GM12878 (cell line): ENCODE measurements around the gene GRAMD1A. TPM values are rescaled to one million over a fixed set of nuclear protein-coding genes. Genes with fewer than 3 reads are reported as not detected.

ENCODE experiments used
- ATAC-seq: fragments of 200-7000 bp; cut with Tn5 transposase; 3 replicates; pipeline ENCODE4 v1.9.1; 2020; ENCODE audit warnings: mild to moderate bottlenecking, moderate library complexity
- BruUV-seq: library from RNA; stranded (reverse); fragments of 400-500 nt; replicated peaks from 2 replicates; lab custom pipeline; 2021; lab: Mats Ljungman, UMichigan
- CTCF ChIA-PET: fragments of 300-600 bp; sonication (Branson Sonifier 250); formaldehyde crosslinking; extraction: SDS; loops from one replicate; lab custom pipeline; 2021; ENCODE audit warnings: inconsistent platforms; lab: Yijun Ruan, JAX
- POLR2A ChIA-PET: fragments of 350-600 bp; formaldehyde crosslinking; extraction: SDS; loops from one replicate; lab custom pipeline; 2021; ENCODE audit warnings: inconsistent platforms; lab: Charles Lee
- RAD21 ChIA-PET: fragments of 300-600 bp; sonication (Branson Sonifier 250); formaldehyde crosslinking; loops from one replicate; lab custom pipeline; 2023; ENCODE audit warnings: antibody characterized with exemption; ENCODE audit not compliant: unreplicated experiment; lab: Charles Lee
- SMC1A ChIA-PET: fragments of 300-600 bp; sonication (Branson Sonifier 250); formaldehyde crosslinking; loops from one replicate; lab custom pipeline; 2023; ENCODE audit not compliant: unreplicated experiment, uncharacterized antibody; lab: Charles Lee
- DNase-seq: peaks from one replicate; pipeline ENCODE4 v3.0.0-alpha.2; 2011; ENCODE audit warnings: low read depth, low spot score
- FAIRE-seq: peaks from 3 replicates; lab custom pipeline; 2011; peaks lifted over from hg19 to GRCh38; lab: Jason Lieb, UNC
- H2AFZ ChIP-seq: 2 replicates; pipeline ENCODE4 v1.6.0; 2011; ENCODE audit warnings: low read depth, low read length, control low read depth; ENCODE audit not compliant: control insufficient read depth
- H3K27ac ChIP-seq: 2 replicates; pipeline ENCODE4 v1.5.1; 2011; ENCODE audit warnings: control low read depth; ENCODE audit not compliant: control insufficient read depth, insufficient read depth
- H3K27me3 ChIP-seq, 2 experiments: replicated peaks in 1 of 2; 2 replicates each; pipeline versions ENCODE4 v1.6.0 to v1.6.1; 2011; ENCODE audit warnings: low read length in 1 of 2; ENCODE audit not compliant: control insufficient read depth in 2 of 2, insufficient read depth in 2 of 2
- H3K36me3 ChIP-seq, 2 experiments: 2 replicates each; pipeline ENCODE4 v1.5.1; 2011; ENCODE audit warnings: low read length in 1 of 2; ENCODE audit not compliant: control insufficient read depth in 2 of 2, insufficient read depth in 2 of 2
- H3K4me1 ChIP-seq: 2 replicates; pipeline ENCODE4 v1.6.1; 2011; ENCODE audit warnings: mild to moderate bottlenecking, low read length, moderate library complexity, mixed read lengths; ENCODE audit not compliant: control insufficient read depth, insufficient read depth
- H3K4me2 ChIP-seq: 2 replicates; pipeline ENCODE4 v1.6.0; 2011; ENCODE audit warnings: control low read depth; ENCODE audit not compliant: control insufficient read depth, insufficient read depth
- H3K4me3 ChIP-seq: fragments of 200-600 bp; sonication (generic); 2 replicates; pipeline ENCODE4 v1.5.1; 2016
- H3K79me2 ChIP-seq: 2 replicates; pipeline ENCODE4 v1.6.0; 2011; ENCODE audit warnings: low read length; ENCODE audit not compliant: control insufficient read depth, insufficient read depth
- H3K9ac ChIP-seq: 2 replicates; pipeline ENCODE4 v1.8.0; 2011; ENCODE audit warnings: low read length, control low read depth, mixed read lengths; ENCODE audit not compliant: control insufficient read depth, insufficient read depth
- H3K9me3 ChIP-seq: replicated peaks from 3 replicates; pipeline ENCODE4 v1.5.1; 2011; ENCODE audit warnings: mild to moderate bottlenecking, low read length; ENCODE audit not compliant: control insufficient read depth, insufficient read depth
- H4K20me1 ChIP-seq: 2 replicates; pipeline ENCODE4 v1.6.0; 2011; ENCODE audit not compliant: control insufficient read depth, insufficient read depth
- ASH2L ChIP-seq: fragments of 300-600, 200-600 bp; sonication (generic); IDR thresholded peaks from 2 replicates; pipeline ENCODE4 v1.6.1; 2017; ENCODE audit warnings: low read depth, mild to moderate bottlenecking, borderline replicate concordance
- MXI1 ChIP-seq: fragments of 150-350 bp; IDR thresholded peaks from 2 replicates; pipeline ENCODE4 v1.6.1; 2011; ENCODE audit warnings: low read depth, mild to moderate bottlenecking, inconsistent platforms, low read length, improper control_type of control experiment
- NR2C1 ChIP-seq: fragments of 450-650 bp; IDR thresholded peaks from 2 replicates; pipeline ENCODE4 v1.6.1; 2017; ENCODE audit warnings: antibody characterized with exemption, mild to moderate bottlenecking, moderate library complexity
- NRF1 ChIP-seq: conservative IDR thresholded peaks from 2 replicates; pipeline ENCODE4 v1.6.1; 2011; ENCODE audit warnings: mild to moderate bottlenecking, low read depth, low read length, improper control_type of control experiment
- RBBP5 ChIP-seq: fragments of 200-600 bp; sonication (generic); conservative IDR thresholded peaks from 2 replicates; pipeline ENCODE4 v1.6.1; 2016
- STAT1 ChIP-seq: fragments of 450-650 bp; conservative IDR thresholded peaks from 2 replicates; pipeline ENCODE4 v1.6.1; 2014; ENCODE audit warnings: antibody characterized with exemption, mild to moderate bottlenecking
- TCF3 ChIP-seq: IDR thresholded peaks from 2 replicates; pipeline ENCODE4 v1.6.1; 2012; ENCODE audit warnings: low read depth, mild to moderate bottlenecking, low read length, borderline replicate concordance; ENCODE audit not compliant: insufficient read depth
- ZBTB33 ChIP-seq: fragments of 450-650 bp; IDR thresholded peaks from 2 replicates; pipeline ENCODE4 v1.6.1; 2017; ENCODE audit warnings: mild to moderate bottlenecking
- ZNF207 ChIP-seq: fragments of 450-650 bp; IDR thresholded peaks from 2 replicates; pipeline ENCODE4 v1.6.1; 2014; ENCODE audit warnings: antibody characterized with exemption, mild to moderate bottlenecking, borderline replicate concordance
- WGBS: methylation state at CpG from one replicate; pipeline ENCODE4 v1.1.6; 2016; ENCODE audit warnings: low lambda C conversion rate; ENCODE audit not compliant: insufficient replicate concordance, insufficient coverage; ENCODE audit errors: missing lambda C conversion rate; 5-methylcytosine and 5-hydroxymethylcytosine counted together
- in situ Hi-C: fragments of 300-500 bp; cut with MboI; formaldehyde crosslinking; loops from 9 replicates; pipeline ENCODE4 v1.14.3; 2018; ENCODE audit warnings: mixed read lengths
- intact Hi-C: fragments of 100-400 bp; cut with micrococcal nuclease; formaldehyde crosslinking; loops from one replicate; pipeline ENCODE4 v1.14.2; 2022; ENCODE audit not compliant: unreplicated experiment
- polyA plus RNA-seq, 11 experiments: library from polyadenylated mRNA; depleted of rRNA in 4 of 11; unstranded in 6 of 11; stranded (reverse) in 5 of 11; fragments of >200 nt; fragmentation: Nextera tagmentation in 4 of 11; fragmentation: Illumina TruSeq in 1 of 11; extraction: Ambion mirVana in 4 of 11; extraction: Trizol in 1 of 11; gene quantifications; 1 replicate in 1 of 11; 2 replicates in 10 of 11; pipeline versions ENCODE4 v1.2.1 to v1.2.3, GENCODE V29; 2011 to 2016; ENCODE audit warnings: inconsistent platforms in 2 of 11, missing spikeins in 2 of 11, low read depth in 1 of 11
- total RNA-seq, 4 experiments: library from RNA; depleted of rRNA in 3 of 4; stranded (reverse); fragments of >200 nt in 3 of 4; fragmentation: Illumina TruSeq in 1 of 4; extraction: Trizol in 1 of 4; gene quantifications; 2 replicates each; pipeline versions ENCODE4 v1.2.1 to v1.2.3, GENCODE V29; 2013 to 2021
- TF ChIP-seq, protein P1 (sequence below): fragments of 450-650 bp; IDR thresholded peaks from 2 replicates; pipeline ENCODE4 v1.6.1; 2017; ENCODE audit warnings: mild to moderate bottlenecking, moderate library complexity

The GRAMD1A gene
- total and polyA plus RNA-seq, 10 of the 15 experiments (the other 5 are each of a cell fraction or from before 2014, with no cell fraction given): 0.79 to 73.6 (median 35.3) TPM

- no peaks in the 10 kb centered on the region for H3K36me3 ChIP-seq
- no TSS peak for BruUV-seq
- no peaks in the 10 kb centered on the region for H3K79me2 ChIP-seq
- no peak overlapping the region for H3K9ac ChIP-seq
- ChIA-PET SMC1A (interaction anchor here (1.1 to 1.4 kb wide), 2 partner anchors 9 to 11 kb away, joined by 3 to 5 read pairs; no protein-coding TSS in a partner anchor), POLR2A (interaction anchor here (0.5 kb wide), 1 partner anchor 9 kb away, joined by 3 read pairs; no protein-coding TSS in a partner anchor), CTCF (interaction anchor here (0.8 kb wide), 2 partner anchors 27 to 162 kb away, joined by 3 to 5 read pairs; no protein-coding TSS in a partner anchor), RAD21 (interaction anchor here (0.6 to 1.1 kb wide), 4 partner anchors 9 to 87 kb away, joined by 3 to 4 read pairs (median 3); no protein-coding TSS in a partner anchor)
- FAIRE-seq: no peak
- WGBS: 31% methylated on average over 12 of the region's 12 CpGs
- DNase-seq: no peak
- TF ChIP-seq STAT1 (no peak), ZBTB33 (no peak), RBBP5 (no peak), ZNF207 (no peak), MXI1 (no peak), NR2C1 (no peak), ASH2L (no peak), TCF3 (no peak), NRF1 (no peak)
- TF ChIP-seq, protein P1, sequence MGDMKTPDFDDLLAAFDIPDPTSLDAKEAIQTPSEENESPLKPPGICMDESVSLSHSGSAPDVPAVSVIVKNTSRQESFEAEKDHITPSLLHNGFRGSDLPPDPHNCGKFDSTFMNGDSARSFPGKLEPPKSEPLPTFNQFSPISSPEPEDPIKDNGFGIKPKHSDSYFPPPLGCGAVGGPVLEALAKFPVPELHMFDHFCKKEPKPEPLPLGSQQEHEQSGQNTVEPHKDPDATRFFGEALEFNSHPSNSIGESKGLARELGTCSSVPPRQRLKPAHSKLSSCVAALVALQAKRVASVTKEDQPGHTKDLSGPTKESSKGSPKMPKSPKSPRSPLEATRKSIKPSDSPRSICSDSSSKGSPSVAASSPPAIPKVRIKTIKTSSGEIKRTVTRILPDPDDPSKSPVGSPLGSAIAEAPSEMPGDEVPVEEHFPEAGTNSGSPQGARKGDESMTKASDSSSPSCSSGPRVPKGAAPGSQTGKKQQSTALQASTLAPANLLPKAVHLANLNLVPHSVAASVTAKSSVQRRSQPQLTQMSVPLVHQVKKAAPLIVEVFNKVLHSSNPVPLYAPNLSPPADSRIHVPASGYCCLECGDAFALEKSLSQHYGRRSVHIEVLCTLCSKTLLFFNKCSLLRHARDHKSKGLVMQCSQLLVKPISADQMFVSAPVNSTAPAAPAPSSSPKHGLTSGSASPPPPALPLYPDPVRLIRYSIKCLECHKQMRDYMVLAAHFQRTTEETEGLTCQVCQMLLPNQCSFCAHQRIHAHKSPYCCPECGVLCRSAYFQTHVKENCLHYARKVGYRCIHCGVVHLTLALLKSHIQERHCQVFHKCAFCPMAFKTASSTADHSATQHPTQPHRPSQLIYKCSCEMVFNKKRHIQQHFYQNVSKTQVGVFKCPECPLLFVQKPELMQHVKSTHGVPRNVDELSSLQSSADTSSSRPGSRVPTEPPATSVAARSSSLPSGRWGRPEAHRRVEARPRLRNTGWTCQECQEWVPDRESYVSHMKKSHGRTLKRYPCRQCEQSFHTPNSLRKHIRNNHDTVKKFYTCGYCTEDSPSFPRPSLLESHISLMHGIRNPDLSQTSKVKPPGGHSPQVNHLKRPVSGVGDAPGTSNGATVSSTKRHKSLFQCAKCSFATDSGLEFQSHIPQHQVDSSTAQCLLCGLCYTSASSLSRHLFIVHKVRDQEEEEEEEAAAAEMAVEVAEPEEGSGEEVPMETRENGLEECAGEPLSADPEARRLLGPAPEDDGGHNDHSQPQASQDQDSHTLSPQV: no peak
- in situ Hi-C loops (loop anchor here (5.0 kb wide), 1 partner anchor 32 kb away; no protein-coding TSS in a partner anchor), intact Hi-C loops (loop anchor here (10.0 kb wide), 1 partner anchor 155 kb away; the partner anchor contains the start of genes FXYD1 and LGI4)
- H3K4me3 ChIP-seq: no peak overlapping the region
- H3K4me2 ChIP-seq: no peak overlapping the region
- H3K27ac ChIP-seq: no peak overlapping the region
- no peak for ATAC-seq
- no peaks in the 10 kb centered on the region for H3K27me3 ChIP-seq
- H3K4me1 ChIP-seq: no peaks in the 10 kb centered on the region
- H3K9me3 ChIP-seq: no peaks in the 10 kb centered on the region; the same call in 2 of the 3 replicates
- H4K20me1 ChIP-seq: no peaks in the 10 kb centered on the region
- no peak overlapping the region for H2AFZ ChIP-seq
Observed at GRCh38 chr19:34979819-34980640, 20.1 kb upstream of the GRAMD1A start.
